ENCODE data around the gene INSL6.

- TF ChIP-seq EZH2 (IDR thresholded peaks at IDR 0.05; ENCODE audit: insufficient read depth, poor library complexity, severe bottlenecking): no peak
- no peak for TF ChIP-seq EZH2phosphoT487 (IDR thresholded peaks at IDR 0.05; ENCODE audit: insufficient read depth, low read depth)
These were observed 39.2 kb downstream of the INSL6 start for GRCh38 chr9:5146241-5146640.
